Measurements from ENCODE around the gene CCNA2.

The CCNA2 gene

GRCh38 chr4:121800961-121801714, 22.5 kb downstream of the CCNA2 start, which contains the start of gene EXOSC9:
Gene EXOSC9 (plus strand): TSS chr4:121801323. CDS start chr4:121801425, 102 bp downstream.
- peak; percentile 79 to 95 for DNase-seq

- no peak for DNase-seq
Measured at GRCh38 chr4:121800638-121800960, 23.1 kb downstream of the CCNA2 start.

GRCh38 chr4:121799867-121800501, 23.7 kb downstream of the CCNA2 start:
- no peak for DNase-seq

GRCh38 chr4:121799208-121799823, 24.4 kb downstream of the CCNA2 start:
- DNase-seq, result no peak

- no peak for DNase-seq
Measured at GRCh38 chr4:121796283-121796682, 27.4 kb downstream of the CCNA2 start.

- no peak for DNase-seq
Measured at GRCh38 chr4:121794505-121795188, 29.0 kb downstream of the CCNA2 start.

- DNase-seq, result no peak
Measured at GRCh38 chr4:121792966-121793365, 30.7 kb downstream of the CCNA2 start.

- DNase-seq, result no peak
Measured at GRCh38 chr4:121791481-121791880, 32.2 kb downstream of the CCNA2 start.

GRCh38 chr4:121790976-121791375, 32.7 kb downstream of the CCNA2 start:
- DNase-seq, result no peak

GRCh38 chr4:121789960-121790829, 33.5 kb downstream of the CCNA2 start:
- no peak for DNase-seq

GRCh38 chr4:121789455-121789854, 34.2 kb downstream of the CCNA2 start:
- DNase-seq, result no peak

- no peak for DNase-seq
Measured at GRCh38 chr4:121788896-121789295, 34.8 kb downstream of the CCNA2 start.

- DNase-seq, result no peak
Measured at GRCh38 chr4:121786221-121786620, 37.5 kb downstream of the CCNA2 start.

- DNase-seq, result no peak
Measured at GRCh38 chr4:121785479-121785878, 38.2 kb downstream of the CCNA2 start.

GRCh38 chr4:121784975-121785374, 38.7 kb downstream of the CCNA2 start:
- DNase-seq, result no peak

GRCh38 chr4:121784401-121784800, 39.3 kb downstream of the CCNA2 start:
- no peak for DNase-seq

GRCh38 chr4:121783210-121783609, 40.5 kb downstream of the CCNA2 start:
- no peak for DNase-seq

GRCh38 chr4:121778991-121779628, 44.6 kb downstream of the CCNA2 start:
- DNase-seq, result no peak

GRCh38 chr4:121777625-121778024, 46.1 kb downstream of the CCNA2 start:
- no peak for DNase-seq

GRCh38 chr4:121776610-121777401, 46.9 kb downstream of the CCNA2 start:
- DNase-seq, result no peak

- no peak for DNase-seq
Measured at GRCh38 chr4:121773883-121774282, 49.8 kb downstream of the CCNA2 start.

Data from NCI-H526 (cell line).